ENCODE data around the gene CDS2.

The CDS2 gene

DNA sequence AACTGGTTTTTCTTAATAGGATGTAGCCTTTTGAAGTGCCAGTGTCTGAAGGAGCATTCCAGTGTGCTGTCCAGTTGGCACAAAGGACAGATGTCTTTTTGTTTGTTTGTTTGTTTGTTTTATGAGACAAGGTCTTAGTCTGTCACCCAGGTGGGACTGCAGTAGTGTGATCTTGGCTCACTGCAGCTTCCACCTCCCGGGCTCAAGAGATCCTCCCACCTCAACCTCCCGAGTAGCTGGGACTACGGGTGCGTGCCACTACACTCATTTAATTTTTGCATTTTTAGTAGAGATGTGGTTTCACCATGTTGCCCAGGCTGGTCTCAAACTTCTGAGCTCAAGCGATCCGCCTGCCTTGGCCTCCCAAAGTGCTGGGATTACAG lies 27.7 kb downstream of the CDS2 start:
- Histone ChIP-seq H3K4me3 (ENCODE audit: low read depth in 1 of 2, low read length in 2 of 2) (no peak overlapping the region), H3K27ac (ENCODE audit: low read length) (no peak overlapping the region), H3K9me3 (ENCODE audit: control insufficient read depth in 1 of 2, low read length in 2 of 2) (no peaks in the 10 kb centered on the region), H3K36me3 (ENCODE audit: control insufficient read depth in 1 of 2, insufficient read depth in 2 of 2, low read length in 2 of 2) (no peaks in the 10 kb centered on the region), H3K27me3 (ENCODE audit: low read depth, low read length) (no peaks in the 10 kb centered on the region), H3K4me1 (ENCODE audit: control insufficient read depth in 1 of 2, insufficient read depth in 2 of 2, low read length in 2 of 2) (peaks cover 0 to 47% of the 10 kb centered on the region in 2 donors)

GRCh38 chr20:5155404-5155803 lies 28.6 kb downstream of the CDS2 start:
- H3K4me1 ChIP-seq (ENCODE audit: control insufficient read depth in 1 of 2, insufficient read depth in 2 of 2, low read length in 2 of 2) = peaks cover 0 to 38% of the 10 kb centered on the region in 2 donors
- no peaks in the 10 kb centered on the region for H3K36me3 ChIP-seq (ENCODE audit: control insufficient read depth in 1 of 2, insufficient read depth in 2 of 2, low read length in 2 of 2)
- H3K27me3 ChIP-seq (ENCODE audit: low read depth, low read length) = no peaks in the 10 kb centered on the region
- H3K4me3 ChIP-seq (ENCODE audit: low read depth in 1 of 2, low read length in 2 of 2) = no peak overlapping the region
- H3K27ac ChIP-seq (ENCODE audit: low read length) = no peak overlapping the region
- no peaks in the 10 kb centered on the region for H3K9me3 ChIP-seq (ENCODE audit: control insufficient read depth in 1 of 2, low read length in 2 of 2)

DNA sequence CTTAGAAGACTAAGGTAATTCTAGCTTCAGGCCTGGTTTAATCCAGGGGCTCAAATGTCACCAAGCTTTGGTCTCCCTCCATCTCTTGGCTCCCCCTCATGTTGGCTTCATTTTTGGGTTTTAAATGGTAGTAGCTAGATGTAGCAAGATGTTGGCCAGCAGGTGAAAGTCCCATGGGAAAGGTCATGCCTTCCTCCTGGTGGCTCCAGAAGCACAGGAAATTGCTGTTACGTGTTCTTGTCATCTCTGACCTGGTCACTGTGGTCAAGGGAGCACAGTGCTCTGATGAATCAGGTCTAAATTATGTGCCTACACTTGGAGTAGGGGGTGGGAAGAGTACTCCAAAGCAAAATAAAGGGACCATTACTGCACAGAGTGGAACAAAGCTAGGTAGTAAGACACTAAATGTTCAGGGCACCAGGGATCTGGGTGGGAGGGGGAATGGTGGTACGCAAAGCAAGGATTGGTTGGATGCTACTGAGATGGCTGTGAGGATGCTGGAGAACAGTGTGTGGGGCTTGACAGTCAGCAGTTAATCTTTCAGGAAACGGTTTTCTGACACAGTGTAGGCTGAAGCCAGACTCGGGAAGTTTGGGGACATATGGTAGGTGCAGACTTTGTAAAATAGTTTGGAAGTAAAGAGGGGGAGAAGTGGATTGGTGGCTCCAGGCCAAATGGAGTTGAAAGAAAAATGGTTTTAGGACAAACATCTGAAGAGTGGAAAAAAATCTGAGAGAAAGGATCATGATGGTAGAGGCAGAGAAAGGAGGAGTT lies 30.1 kb downstream of the CDS2 start:
- H3K27ac ChIP-seq (ENCODE audit: low read length) = no peak overlapping the region
- no peaks in the 10 kb centered on the region for H3K27me3 ChIP-seq (ENCODE audit: low read depth, low read length)
- H3K4me1 ChIP-seq (ENCODE audit: control insufficient read depth in 1 of 2, insufficient read depth in 2 of 2, low read length in 2 of 2) = peaks cover 0 to 31% of the 10 kb centered on the region in 2 donors

GRCh38 chr20:5159928-5160327 lies 33.1 kb downstream of the CDS2 start:
- Histone ChIP-seq H3K27ac (ENCODE audit: low read length) (no peak overlapping the region), H3K4me1 (ENCODE audit: control insufficient read depth in 1 of 2, insufficient read depth in 2 of 2, low read length in 2 of 2) (peaks cover 0 to 14% of the 10 kb centered on the region in 2 donors), H3K4me3 (ENCODE audit: low read depth in 1 of 2, low read length in 2 of 2) (no peak overlapping the region), H3K27me3 (ENCODE audit: low read depth, low read length) (no peaks in the 10 kb centered on the region), H3K36me3 (ENCODE audit: control insufficient read depth in 1 of 2, insufficient read depth in 2 of 2, low read length in 2 of 2) (no peaks in the 10 kb centered on the region), H3K9me3 (ENCODE audit: control insufficient read depth in 1 of 2, low read length in 2 of 2) (no peaks in the 10 kb centered on the region)

More for the DNA sequence above, 30.1 kb downstream of the CDS2 start:
- Histone ChIP-seq H3K9me3 (ENCODE audit: control insufficient read depth in 1 of 2, low read length in 2 of 2) (no peaks in the 10 kb centered on the region), H3K4me3 (ENCODE audit: low read depth in 1 of 2, low read length in 2 of 2) (no peak overlapping the region), H3K36me3 (ENCODE audit: control insufficient read depth in 1 of 2, insufficient read depth in 2 of 2, low read length in 2 of 2) (no peaks in the 10 kb centered on the region)

DNA sequence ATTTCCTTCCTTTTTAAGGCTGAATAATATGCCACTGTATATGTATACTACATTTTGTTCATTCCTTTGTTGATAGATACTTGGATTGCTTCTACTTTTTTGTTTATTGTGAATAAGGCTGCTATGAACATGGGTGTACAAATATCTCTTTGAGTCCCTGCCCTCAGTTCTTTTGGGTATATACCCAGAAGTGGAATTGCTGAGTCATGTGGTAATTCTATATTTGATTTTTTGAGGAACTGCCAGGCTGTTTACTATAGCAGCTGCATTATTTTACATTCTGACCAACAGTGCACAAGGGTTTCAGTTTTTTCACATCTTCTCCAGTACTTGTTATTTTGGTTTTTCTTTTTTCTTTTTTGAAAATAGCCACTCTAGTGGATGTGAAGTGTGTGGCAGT lies 34.1 kb downstream of the CDS2 start:
- peaks cover 0 to 11% of the 10 kb centered on the region in 2 donors for H3K4me1 ChIP-seq (ENCODE audit: control insufficient read depth in 1 of 2, insufficient read depth in 2 of 2, low read length in 2 of 2)
- no peaks in the 10 kb centered on the region for H3K36me3 ChIP-seq (ENCODE audit: control insufficient read depth in 1 of 2, insufficient read depth in 2 of 2, low read length in 2 of 2)
- H3K27me3 ChIP-seq (ENCODE audit: low read depth, low read length) = no peaks in the 10 kb centered on the region
- no peak overlapping the region for H3K4me3 ChIP-seq (ENCODE audit: low read depth in 1 of 2, low read length in 2 of 2)
- H3K9me3 ChIP-seq (ENCODE audit: control insufficient read depth in 1 of 2, low read length in 2 of 2) = no peaks in the 10 kb centered on the region
- no peak overlapping the region for H3K27ac ChIP-seq (ENCODE audit: low read length)

DNA sequence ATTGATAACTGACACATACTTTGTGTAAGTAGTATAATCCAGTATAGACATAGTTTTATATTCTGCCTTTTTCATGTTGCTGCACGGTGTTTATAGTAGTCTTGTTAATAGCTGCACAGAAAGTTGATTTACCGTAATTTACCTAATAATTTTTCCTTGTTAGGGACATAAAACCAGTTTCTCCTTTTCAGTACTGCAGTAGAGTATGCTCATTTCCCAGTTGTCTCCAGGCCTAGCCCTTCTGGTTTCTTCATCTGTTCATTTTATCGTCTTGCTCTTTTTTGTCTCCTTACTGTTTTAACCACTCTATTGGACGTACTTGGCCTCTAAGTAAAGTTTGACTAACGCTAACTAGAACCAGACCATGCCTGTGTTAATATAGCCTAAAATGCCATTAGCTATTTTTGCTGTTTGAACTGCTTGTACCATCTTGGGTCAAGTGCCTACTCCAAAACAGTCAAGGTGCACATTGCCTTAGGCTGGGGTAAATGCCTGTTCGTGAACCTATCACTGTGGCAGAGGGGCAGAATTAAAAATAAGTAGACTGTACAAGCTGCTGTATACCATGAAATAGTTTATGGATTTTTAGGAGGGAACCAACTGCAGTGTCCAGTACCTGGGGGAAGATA lies 34.8 kb downstream of the CDS2 start:
- Histone ChIP-seq H3K27ac (ENCODE audit: low read length) (no peak overlapping the region), H3K4me3 (ENCODE audit: low read depth in 1 of 2, low read length in 2 of 2) (no peak overlapping the region), H3K4me1 (ENCODE audit: control insufficient read depth in 1 of 2, insufficient read depth in 2 of 2, low read length in 2 of 2) (peaks cover 0 to 8% of the 10 kb centered on the region in 2 donors), H3K36me3 (ENCODE audit: control insufficient read depth in 1 of 2, insufficient read depth in 2 of 2, low read length in 2 of 2) (no peaks in the 10 kb centered on the region), H3K27me3 (ENCODE audit: low read depth, low read length) (no peaks in the 10 kb centered on the region), H3K9me3 (ENCODE audit: control insufficient read depth in 1 of 2, low read length in 2 of 2) (no peaks in the 10 kb centered on the region)

DNA sequence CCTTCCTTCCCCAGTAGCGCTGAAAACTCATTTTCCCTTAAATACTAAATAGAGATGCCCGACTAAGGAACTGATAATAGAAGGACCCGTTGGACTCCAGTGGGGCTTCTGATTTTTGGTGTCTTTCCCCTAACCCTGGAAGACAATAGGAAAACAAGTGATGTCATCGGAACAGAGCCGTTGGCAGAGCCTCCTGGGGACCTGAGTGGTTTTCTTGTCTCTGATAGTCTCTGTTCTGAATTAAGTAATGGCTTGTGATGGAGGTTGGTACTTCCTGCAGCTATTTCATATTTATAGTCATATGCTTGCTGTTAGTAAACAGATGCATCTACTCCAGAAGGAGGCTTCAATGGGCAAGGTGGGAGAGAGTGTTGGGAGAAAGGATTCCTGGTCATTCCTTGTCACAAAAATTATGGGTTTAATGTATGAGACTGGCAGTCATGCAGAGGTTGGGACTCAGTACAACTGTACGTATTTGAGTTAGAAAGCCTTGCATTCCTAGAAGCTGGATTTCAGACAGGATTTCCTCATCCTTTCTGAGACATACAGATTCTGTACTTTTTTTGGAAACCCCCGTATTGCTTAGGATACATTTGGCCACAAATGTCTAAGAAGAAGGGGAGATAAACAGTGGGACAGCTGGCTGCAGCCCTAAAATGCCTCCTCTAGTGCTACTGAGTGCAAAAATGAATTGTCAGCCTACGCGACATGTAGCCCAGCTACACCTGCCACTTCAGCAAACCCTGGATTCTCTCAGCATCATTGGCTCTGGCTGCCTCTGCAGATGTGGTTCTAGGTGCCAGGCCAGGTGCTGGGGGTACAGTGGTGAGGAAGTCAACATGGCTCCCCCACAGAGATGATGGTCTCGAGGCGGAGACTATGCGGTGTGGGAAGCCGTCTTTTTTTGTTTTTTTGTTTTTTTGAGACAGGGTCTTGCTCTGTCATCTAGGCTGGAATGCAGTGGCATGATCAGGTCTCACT lies 38.1 kb downstream of the CDS2 start:
- Histone ChIP-seq H3K4me1 (ENCODE audit: control insufficient read depth in 1 of 2, insufficient read depth in 2 of 2, low read length in 2 of 2) (peaks cover 14 to 16% of the 10 kb centered on the region in 2 donors), H3K27me3 (ENCODE audit: low read depth, low read length) (no peaks in the 10 kb centered on the region), H3K9me3 (ENCODE audit: control insufficient read depth in 1 of 2, low read length in 2 of 2) (no peaks in the 10 kb centered on the region), H3K4me3 (ENCODE audit: low read depth in 1 of 2, low read length in 2 of 2) (no peak overlapping the region), H3K36me3 (ENCODE audit: control insufficient read depth in 1 of 2, insufficient read depth in 2 of 2, low read length in 2 of 2) (no peaks in the 10 kb centered on the region), H3K27ac (ENCODE audit: low read length) (no peak overlapping the region)

DNA sequence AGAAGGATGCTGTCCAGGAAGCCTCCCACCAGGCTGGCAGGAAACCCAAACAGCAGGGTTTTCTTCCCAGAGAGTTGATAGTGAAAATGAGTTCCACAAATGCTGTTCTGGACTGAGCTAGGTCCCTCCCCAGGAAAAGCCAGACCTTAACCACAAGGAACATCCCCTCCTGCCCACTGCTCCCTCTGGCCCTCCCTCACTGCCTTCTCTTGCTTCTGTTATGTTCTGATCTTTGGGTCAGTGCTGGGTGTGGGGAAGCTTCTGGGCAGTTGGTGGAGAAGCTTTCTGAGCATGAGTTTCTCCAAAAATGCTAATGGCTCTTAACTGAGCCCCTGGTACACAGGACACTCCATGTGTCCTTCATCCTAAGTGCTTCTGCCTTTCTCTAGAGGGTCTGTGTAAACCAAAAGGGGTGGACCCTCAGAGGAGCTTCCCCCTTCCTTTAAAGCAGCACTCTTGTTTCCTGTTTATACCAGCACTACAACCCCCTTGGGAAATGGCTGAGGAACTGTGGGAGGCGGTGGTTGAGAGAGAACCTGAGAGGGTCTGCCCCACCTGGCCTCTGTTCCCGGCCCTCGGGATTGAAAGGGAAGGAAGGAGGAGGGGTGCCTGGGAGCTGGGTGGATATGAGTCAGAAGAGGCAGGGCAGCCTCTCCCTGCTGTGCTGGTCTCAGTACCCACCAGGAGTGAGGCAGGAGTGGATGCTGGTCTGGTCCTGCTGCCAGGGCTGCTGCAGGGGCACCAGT lies 42.0 kb downstream of the CDS2 start:
- Histone ChIP-seq H3K4me1 (ENCODE audit: control insufficient read depth in 1 of 2, insufficient read depth in 2 of 2, low read length in 2 of 2) (peaks cover 28 to 36% of the 10 kb centered on the region in 2 donors), H3K36me3 (ENCODE audit: control insufficient read depth in 1 of 2, insufficient read depth in 2 of 2, low read length in 2 of 2) (peaks cover 0 to 4% of the 10 kb centered on the region in 2 donors), H3K27me3 (ENCODE audit: low read depth, low read length) (no peaks in the 10 kb centered on the region), H3K27ac (ENCODE audit: low read length) (no peak overlapping the region), H3K4me3 (ENCODE audit: low read depth in 1 of 2, low read length in 2 of 2) (no peak overlapping the region), H3K9me3 (ENCODE audit: control insufficient read depth in 1 of 2, low read length in 2 of 2) (no peaks in the 10 kb centered on the region)

DNA sequence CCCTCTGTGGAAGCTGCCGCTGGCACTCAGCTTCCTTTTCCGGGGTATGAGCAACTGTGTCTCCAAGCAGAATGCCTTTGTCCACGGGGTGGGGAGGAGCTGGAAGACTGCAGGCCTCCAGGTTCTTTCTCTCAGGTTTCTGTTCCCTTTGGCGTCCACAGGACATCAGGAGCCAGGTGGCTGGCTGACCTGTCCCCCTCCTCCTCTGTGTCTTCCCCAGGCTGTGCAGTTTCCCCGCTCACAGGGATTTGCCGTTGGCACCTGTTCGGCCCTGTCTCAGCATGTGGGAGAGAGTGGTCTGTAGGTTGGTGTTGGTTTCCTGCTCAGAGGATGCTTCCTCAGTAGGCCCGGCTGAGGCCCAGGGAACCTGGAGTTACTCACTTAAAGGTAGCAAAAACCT lies 43.5 kb downstream of the CDS2 start:
- Histone ChIP-seq H3K27me3 (ENCODE audit: low read depth, low read length) (no peaks in the 10 kb centered on the region), H3K9me3 (ENCODE audit: control insufficient read depth in 1 of 2, low read length in 2 of 2) (no peaks in the 10 kb centered on the region), H3K27ac (ENCODE audit: low read length) (no peak overlapping the region), H3K4me3 (ENCODE audit: low read depth in 1 of 2, low read length in 2 of 2) (no peak overlapping the region), H3K36me3 (ENCODE audit: control insufficient read depth in 1 of 2, insufficient read depth in 2 of 2, low read length in 2 of 2) (peaks cover 4 to 6% of the 10 kb centered on the region in 2 donors), H3K4me1 (ENCODE audit: control insufficient read depth in 1 of 2, insufficient read depth in 2 of 2, low read length in 2 of 2) (peaks cover 28 to 36% of the 10 kb centered on the region in 2 donors)

GRCh38 chr20:5171064-5171789 lies 44.4 kb downstream of the CDS2 start:
- H3K27me3 ChIP-seq (ENCODE audit: low read depth, low read length) = no peaks in the 10 kb centered on the region
- H3K4me1 ChIP-seq (ENCODE audit: control insufficient read depth in 1 of 2, insufficient read depth in 2 of 2, low read length in 2 of 2) = peaks cover 28 to 36% of the 10 kb centered on the region in 2 donors
- peaks cover 4 to 6% of the 10 kb centered on the region in 2 donors for H3K36me3 ChIP-seq (ENCODE audit: control insufficient read depth in 1 of 2, insufficient read depth in 2 of 2, low read length in 2 of 2)
- H3K27ac ChIP-seq (ENCODE audit: low read length) = no peak overlapping the region
- no peaks in the 10 kb centered on the region for H3K9me3 ChIP-seq (ENCODE audit: control insufficient read depth in 1 of 2, low read length in 2 of 2)
- H3K4me3 ChIP-seq (ENCODE audit: low read depth in 1 of 2, low read length in 2 of 2) = peak overlapping the region in 1 of 2 donors; percentile 2
